ENCODE results near the gene RALGPS2. TPM values are rescaled to one million over a fixed set of nuclear protein-coding genes. Genes with fewer than 3 reads are reported as not detected.

RALGPS2 gene
- polyA plus RNA-seq, 3 donors, result 2.0 to 4.2 (median 2.3) TPM

GRCh38 chr1:178928041-178928440 is 203.0 kb downstream of the RALGPS2 start:
- Mint-ChIP-seq H3K36me3 (peaks cover 2 to 6% of the 10 kb centered on the region in 2 donors), H3K4me3 (no peak overlapping the region), H3K27me3 (ENCODE audit: low read depth in 3 of 3) (peaks cover 0 to 2% (median 0%) of the 10 kb centered on the region in 3 donors), H3K27ac (peak overlapping the region in 1 of 7 donors; percentile 47), H3K9me3 (peaks cover 0 to 14% (median 7%) of the 10 kb centered on the region in 7 donors), H3K4me1 (peaks cover 27% of the 10 kb centered on the region)
- Histone ChIP-seq H3K4me2 (replicated peaks; ENCODE audit: extremely low read depth, low read length, poor library complexity, severe bottlenecking) (no peak overlapping the region), H3K9me3 (replicated peaks in 1 of 2; ENCODE audit: control insufficient read depth in 1 of 2, insufficient read depth in 1 of 2, low read length in 2 of 2) (no peaks in the 10 kb centered on the region), H3K27me3 (ENCODE audit: control insufficient read depth in 2 of 2, insufficient read depth in 2 of 2, low read length in 2 of 2) (no peaks in the 10 kb centered on the region), H3K4me3 (replicated peaks in 1 of 3; ENCODE audit: low read depth in 2 of 3, low read length in 3 of 3) (no peak overlapping the region), H2AFZ (ENCODE audit: insufficient read depth, low read depth, low read length, poor library complexity, severe bottlenecking) (no peak overlapping the region), H3K9ac (ENCODE audit: insufficient read depth, low read length, poor library complexity, severe bottlenecking) (no peak overlapping the region), H3K36me3 (replicated peaks in 1 of 2; ENCODE audit: control insufficient read depth in 1 of 2, insufficient read depth in 2 of 2, low read length in 2 of 2) (no peaks in the 10 kb centered on the region), H3K27ac (ENCODE audit: low read depth in 1 of 2, low read length in 2 of 2) (no peak overlapping the region), H3K79me2 (ENCODE audit: insufficient read depth, low read length) (no peaks in the 10 kb centered on the region), H4K20me1 (ENCODE audit: insufficient read depth, low read length) (no peaks in the 10 kb centered on the region), H3K4me1 (ENCODE audit: control insufficient read depth in 1 of 2, insufficient read depth in 2 of 2, low read length in 2 of 2) (peaks cover 15 to 17% of the 10 kb centered on the region in 2 donors)
- 100% methylated on average over 3 of the region's 4 CpGs for WGBS (ENCODE audit: insufficient coverage)
- no peak for DNase-seq
- TF ChIP-seq CTCF (IDR thresholded peaks at IDR 0.05), result no peak
- intact Hi-C loops (cut with micrococcal nuclease), result no loop called here

GRCh38 chr1:178928976-178929375 is 203.9 kb downstream of the RALGPS2 start:
- intact Hi-C loops (cut with micrococcal nuclease), result no loop called here

More at GRCh38 chr1:178928976-178929375, 203.9 kb downstream of the RALGPS2 start:
- H4K20me1 ChIP-seq (ENCODE audit: insufficient read depth, low read length), result no peaks in the 10 kb centered on the region
- Mint-ChIP-seq H3K27ac (peak overlapping the region in 1 of 7 donors; percentile 22), H3K9me3 (peaks cover 0 to 10% (median 7%) of the 10 kb centered on the region in 7 donors), H3K36me3 (peaks cover 2 to 3% of the 10 kb centered on the region in 2 donors), H3K27me3 (ENCODE audit: low read depth in 3 of 3) (peaks cover 0 to 2% (median 1%) of the 10 kb centered on the region in 3 donors), H3K4me1 (peaks cover 36% of the 10 kb centered on the region), H3K4me3 (no peak overlapping the region)
- no peaks in the 10 kb centered on the region for H3K27me3 ChIP-seq (ENCODE audit: control insufficient read depth in 2 of 2, insufficient read depth in 2 of 2, low read length in 2 of 2)
- H3K4me3 ChIP-seq (replicated peaks in 1 of 3; ENCODE audit: low read depth in 2 of 3, low read length in 3 of 3), result no peak overlapping the region
- no peak overlapping the region for H3K27ac ChIP-seq (ENCODE audit: low read depth in 1 of 2, low read length in 2 of 2)
- H2AFZ ChIP-seq (ENCODE audit: insufficient read depth, low read depth, low read length, poor library complexity, severe bottlenecking), result no peak overlapping the region
- DNase-seq, result no peak
- H3K4me2 ChIP-seq (replicated peaks; ENCODE audit: extremely low read depth, low read length, poor library complexity, severe bottlenecking), result no peak overlapping the region
- H3K4me1 ChIP-seq (ENCODE audit: control insufficient read depth in 1 of 2, insufficient read depth in 2 of 2, low read length in 2 of 2), result peaks cover 24 to 26% of the 10 kb centered on the region in 2 donors
- no peak for TF ChIP-seq CTCF (IDR thresholded peaks at IDR 0.05)
- no peaks in the 10 kb centered on the region for H3K79me2 ChIP-seq (ENCODE audit: insufficient read depth, low read length)
- no peaks in the 10 kb centered on the region for H3K9me3 ChIP-seq (replicated peaks in 1 of 2; ENCODE audit: control insufficient read depth in 1 of 2, insufficient read depth in 1 of 2, low read length in 2 of 2)
- no peaks in the 10 kb centered on the region for H3K36me3 ChIP-seq (replicated peaks in 1 of 2; ENCODE audit: control insufficient read depth in 1 of 2, insufficient read depth in 2 of 2, low read length in 2 of 2)
- H3K9ac ChIP-seq (ENCODE audit: insufficient read depth, low read length, poor library complexity, severe bottlenecking), result no peak overlapping the region
- no CpG with 5 or more reads among the region's 1 CpG for WGBS (ENCODE audit: insufficient coverage)
